ENCODE results near the gene POU6F1. TPM values are rescaled to one million over a fixed set of nuclear protein-coding genes. Genes with fewer than 3 reads are reported as not detected.
A peak's percentile ranks its signal among the peaks of the same experiment; 100 is the strongest.

POU6F1 gene
- total RNA-seq (2014; rRNA removed; shearing (Covaris generic)): 1.0 and 3.0 TPM in 2 replicates
- 1.8 and 2.4 TPM in 2 replicates for polyA plus RNA-seq (2016; fragmentation: Nextera tagmentation; extraction: Ambion mirVana)

GRCh38 chr12:51217968-51218606, at the start of gene POU6F1:
TSS of gene POU6F1 (minus strand) at chr12:51218062. CDS start at chr12:51206836, 11,226 bp downstream.
- Histone ChIP-seq H3K27ac (peak within 1 kb of the TSS; percentile 28), H3F3A (ENCODE audit: insufficient read depth) (peaks cover 8% of the 10 kb centered on the region), H2AFZ (peak within 1 kb of the TSS; percentile 99), H3K27me3 (replicated peaks; ENCODE audit: insufficient read depth) (no peaks in the 10 kb centered on the region), H3K4me3 (peak within 1 kb of the TSS; percentile 92), H3K9me3 (ENCODE audit: low read depth) (no peaks in the 10 kb centered on the region), H3K9ac (peak within 1 kb of the TSS; percentile 89), H3K79me2 (ENCODE audit: insufficient read depth) (no peaks in the 10 kb centered on the region), H4K20me1 (ENCODE audit: insufficient read depth) (no peaks in the 10 kb centered on the region), H3K9me2 (ENCODE audit: insufficient read depth) (no peaks in the 10 kb centered on the region), H3K36me3 (ENCODE audit: low read depth) (no peaks in the 10 kb centered on the region), H3K4me2 (ENCODE audit: unreplicated experiment) (peak within 1 kb of the TSS; percentile 92), H3K4me1 (ENCODE audit: insufficient read depth) (0 out of 2 replicates have a peak, but pooled peaks cover 5% of the 10 kb centered on the region)
- DNase-seq: peak; percentile 91
- WGBS, 2 experiments (ENCODE audit: low coverage in 1 of 2, low lambda C conversion rate in 2 of 2, missing lambda C conversion rate in 2 of 2): 1 to 4% methylated on average over 14 to 35 of the region's 35 CpGs
- in situ Hi-C loops (cut with MboI): no loop called here
- TF ChIP-seq EZH2 (IDR thresholded peaks at IDR 0.05; ENCODE audit: insufficient read depth, poor library complexity, severe bottlenecking): no peak
- TF ChIP-seq EZH2phosphoT487 (IDR thresholded peaks at IDR 0.05; ENCODE audit: insufficient read depth, low read depth): no peak

GRCh38 chr12:51265024-51265423, 47.2 kb upstream of the POU6F1 start:
- Histone ChIP-seq H3K4me2 (ENCODE audit: unreplicated experiment) (no peak overlapping the region), H2AFZ (no peak overlapping the region), H3K27ac (no peak overlapping the region), H3K36me3 (ENCODE audit: low read depth) (no peaks in the 10 kb centered on the region), H3K4me3 (no peak overlapping the region), H3K27me3 (replicated peaks; ENCODE audit: insufficient read depth) (no peaks in the 10 kb centered on the region), H3K4me1 (ENCODE audit: insufficient read depth) (peaks cover 12% of the 10 kb centered on the region; the same call in 1 of the 2 replicates), H3K9ac (no peak overlapping the region), H3K9me2 (ENCODE audit: insufficient read depth) (no peaks in the 10 kb centered on the region), H3F3A (ENCODE audit: insufficient read depth) (no peaks in the 10 kb centered on the region), H3K9me3 (ENCODE audit: low read depth) (no peaks in the 10 kb centered on the region), H4K20me1 (ENCODE audit: insufficient read depth) (no peaks in the 10 kb centered on the region), H3K79me2 (ENCODE audit: insufficient read depth) (peaks cover 72% of the 10 kb centered on the region)
- TF ChIP-seq EZH2phosphoT487 (IDR thresholded peaks at IDR 0.05; ENCODE audit: insufficient read depth, low read depth): no peak
- TF ChIP-seq EZH2 (IDR thresholded peaks at IDR 0.05; ENCODE audit: insufficient read depth, poor library complexity, severe bottlenecking): no peak
- no peak for DNase-seq
- in situ Hi-C loops (cut with MboI): loop anchor here (10.0 kb wide), 1 partner anchor 80 kb away; the partner anchor contains the start of gene CELA1

- Histone ChIP-seq H3K4me3 (no peak overlapping the region), H3K4me1 (ENCODE audit: insufficient read depth) (peaks cover 11% of the 10 kb centered on the region; the same call in 1 of the 2 replicates), H3K27me3 (replicated peaks; ENCODE audit: insufficient read depth) (no peaks in the 10 kb centered on the region), H3F3A (ENCODE audit: insufficient read depth) (no peaks in the 10 kb centered on the region), H3K4me2 (ENCODE audit: unreplicated experiment) (no peak overlapping the region), H3K9ac (no peak overlapping the region), H3K36me3 (ENCODE audit: low read depth) (no peaks in the 10 kb centered on the region), H3K9me3 (ENCODE audit: low read depth) (no peaks in the 10 kb centered on the region), H2AFZ (no peak overlapping the region), H3K9me2 (ENCODE audit: insufficient read depth) (no peaks in the 10 kb centered on the region), H3K27ac (no peak overlapping the region), H3K79me2 (ENCODE audit: insufficient read depth) (peaks cover 76% of the 10 kb centered on the region), H4K20me1 (ENCODE audit: insufficient read depth) (no peaks in the 10 kb centered on the region)
- no peak for TF ChIP-seq EZH2 (IDR thresholded peaks at IDR 0.05; ENCODE audit: insufficient read depth, poor library complexity, severe bottlenecking)
- no peak for TF ChIP-seq EZH2phosphoT487 (IDR thresholded peaks at IDR 0.05; ENCODE audit: insufficient read depth, low read depth)
- in situ Hi-C loops (cut with MboI): loop anchor here (10.0 kb wide), 1 partner anchor 81 kb away; the partner anchor contains the start of gene CELA1
- DNase-seq: no peak
- 88 to 94% methylated on average over 5 of the region's 5 CpGs for WGBS, 2 experiments (ENCODE audit: low coverage in 1 of 2, low lambda C conversion rate in 2 of 2, missing lambda C conversion rate in 2 of 2)
These were observed 46.4 kb upstream of the POU6F1 start for GRCh38 chr12:51264297-51264696.

GRCh38 chr12:51263341-51263740, 45.5 kb upstream of the POU6F1 start:
- in situ Hi-C loops (cut with MboI): loop anchor here (10.0 kb wide), 1 partner anchor 81 kb away; the partner anchor contains the start of gene CELA1
- no peak for DNase-seq
- no peaks in the 10 kb centered on the region for H4K20me1 ChIP-seq (ENCODE audit: insufficient read depth)
- no peak overlapping the region for H3K9ac ChIP-seq
- no peaks in the 10 kb centered on the region for H3K9me2 ChIP-seq (ENCODE audit: insufficient read depth)
- WGBS, 2 experiments (ENCODE audit: low coverage in 1 of 2, low lambda C conversion rate in 2 of 2, missing lambda C conversion rate in 2 of 2): 95 to 98% methylated on average over 3 of the region's 3 CpGs
- H3K4me3 ChIP-seq: no peak overlapping the region
- no peaks in the 10 kb centered on the region for H3K27me3 ChIP-seq (replicated peaks; ENCODE audit: insufficient read depth)
- H3K27ac ChIP-seq: peak overlapping the region; percentile 37
- TF ChIP-seq EZH2 (IDR thresholded peaks at IDR 0.05; ENCODE audit: insufficient read depth, poor library complexity, severe bottlenecking): no peak
- TF ChIP-seq EZH2phosphoT487 (IDR thresholded peaks at IDR 0.05; ENCODE audit: insufficient read depth, low read depth): no peak
- H3K9me3 ChIP-seq (ENCODE audit: low read depth): no peaks in the 10 kb centered on the region
- H3K36me3 ChIP-seq (ENCODE audit: low read depth): no peaks in the 10 kb centered on the region
- peak overlapping the region; percentile 19 for H3K4me2 ChIP-seq (ENCODE audit: unreplicated experiment)
- no peak overlapping the region for H2AFZ ChIP-seq
- peaks cover 77% of the 10 kb centered on the region for H3K79me2 ChIP-seq (ENCODE audit: insufficient read depth)
- peaks cover 4% of the 10 kb centered on the region; the same call in 1 of the 2 replicates for H3K4me1 ChIP-seq (ENCODE audit: insufficient read depth)
- H3F3A ChIP-seq (ENCODE audit: insufficient read depth): no peaks in the 10 kb centered on the region

Data from GM23248 (cell line).